HepG2 (cell line): ENCODE data around the gene SLC8A2.

ENCODE experiments used
- ARID4A ChIP-seq: sonication (generic); formaldehyde crosslinking; IDR thresholded peaks from 2 replicates; pipeline ENCODE4 v1.5.0; 2020; ENCODE audit warnings: mild to moderate bottlenecking, missing genetic modification reagents, borderline replicate concordance
- CBX5 ChIP-seq: sonication (generic); formaldehyde crosslinking; IDR thresholded peaks from 2 replicates; pipeline ENCODE4 v1.4.0; 2020; ENCODE audit warnings: missing genetic modification reagents, borderline replicate concordance
- CTCF ChIP-seq: sonication (generic); formaldehyde crosslinking; IDR thresholded peaks from 2 replicates; pipeline ENCODE4 v1.5.0; 2020; ENCODE audit warnings: mild to moderate bottlenecking, missing genetic modification reagents, moderate library complexity
- HOXA3 ChIP-seq: sonication (generic); formaldehyde crosslinking; IDR thresholded peaks from 2 replicates; pipeline ENCODE4 v1.5.0; 2020; ENCODE audit warnings: missing genetic modification reagents
- PHF8 ChIP-seq: sonication (generic); formaldehyde crosslinking; IDR thresholded peaks from 2 replicates; pipeline ENCODE4 v1.5.0; 2020; ENCODE audit warnings: missing genetic modification reagents
- TCF12 ChIP-seq, 2 experiments: fragments of 450-650 bp in 1 of 2; sonication (generic) in 1 of 2; formaldehyde crosslinking in 1 of 2; IDR thresholded peaks; 2 replicates each; pipeline versions ENCODE4 v1.6.1 to v1.8.0; 2017 to 2022; ENCODE audit warnings: antibody characterized with exemption in 1 of 2, mild to moderate bottlenecking in 1 of 2, missing genetic modification reagents in 1 of 2, moderate library complexity in 1 of 2
- TCF7L2 ChIP-seq: IDR thresholded peaks from 2 replicates; pipeline ENCODE4 v1.6.1; 2011; ENCODE audit warnings: mild to moderate bottlenecking, low read depth, low read length, moderate library complexity
- TOPORS ChIP-seq: sonication (generic); formaldehyde crosslinking; IDR thresholded peaks from 2 replicates; pipeline ENCODE4 v1.8.0; 2023; ENCODE audit warnings: mild to moderate bottlenecking, missing genetic modification reagents

- no peak for TF ChIP-seq TCF12 (IDR thresholded peaks at IDR 0.05)
- TF ChIP-seq TCF12 (CRISPR knock-in tag; IDR thresholded peaks at IDR 0.05), result no peak
- no peak for TF ChIP-seq TCF7L2
- TF ChIP-seq CTCF (CRISPR knock-in tag), result no peak
- no peak for TF ChIP-seq HOXA3 (CRISPR knock-in tag)
- no peak for TF ChIP-seq CBX5
- TF ChIP-seq TOPORS (CRISPR knock-in tag), result no peak
- no peak for TF ChIP-seq PHF8
- TF ChIP-seq ARID4A, result no peak
Observed at GRCh38 chr19:47492137-47492533, 20.4 kb upstream of the SLC8A2 start.
